ENCODE measurements around the gene PCSK2.

- TF ChIP-seq POLR2A (IDR thresholded peaks at IDR 0.05; ENCODE audit: low read depth) (no peak), POLR2AphosphoS5 (IDR thresholded peaks at IDR 0.05) (no peak), CTCF (IDR thresholded peaks at IDR 0.05) (no peak), EP300 (IDR thresholded peaks at IDR 0.05) (no peak)
Observed at GRCh38 chr20:17236766-17237165, 9.9 kb downstream of the PCSK2 start.

Data from esophagus muscularis mucosa (tissue), 4 donors.